Right lobe of liver (tissue), 4 donors: ENCODE data around the gene RAB13.

ENCODE experiments used
- CTCF ChIP-seq, 4 donors: fragments of 200-600 bp in 3 of 4; fragments of 450-650 bp in 1 of 4; IDR thresholded peaks; one replicate each; pipeline versions ENCODE4 v1.5.1 to v1.8.0; 2016 to 2022; ENCODE audit warnings: antibody characterized with exemption in 4 of 4, mild to moderate bottlenecking in 2 of 4
- POLR2A ChIP-seq: fragments of 450-650 bp; IDR thresholded peaks from one replicate; pipeline ENCODE4 v1.6.1; 2017; ENCODE audit warnings: antibody characterized with exemption, mild to moderate bottlenecking
- donor health status: DM: no; HTN: no; CAD: no.
- donor health status: DM: no; HTN: no; CAD: no.
- donor health status: DM: no; HTN: yes; CAD: no.

- no peak for TF ChIP-seq CTCF (IDR thresholded peaks at IDR 0.05)
- no peak for TF ChIP-seq POLR2A
Measured at GRCh38 chr1:153933430-153933829, 52.7 kb downstream of the RAB13 start.
